ENCODE results near the gene CD72. TPM values are rescaled to one million over a fixed set of nuclear protein-coding genes. Genes with fewer than 3 reads are reported as not detected.

Gene CD72
- total and polyA plus RNA-seq, 7 donors: 0.36 to 42.1 (median 1.2) TPM

- intact Hi-C loops (cut with DNase I): loop anchor here (5.0 kb wide), 1 partner anchor 126 kb away; the partner anchor contains the start of genes CREB3 and TLN1
- Histone ChIP-seq H3K27ac (peak overlapping the region; percentile 93 to 98 (median 96)), H3K27me3 (no peaks in the 10 kb centered on the region), H3K4me3 (peak overlapping the region; percentile 65 to 91 (median 86)), H3K9me3 (no peaks in the 10 kb centered on the region), H3K4me1 (peaks cover 0 to 35% (median 29%) of the 10 kb centered on the region in 4 donors), H3K36me3 (peaks cover 0 to 31% (median 17%) of the 10 kb centered on the region in 4 donors)
- DNase-seq: peak; percentile 65
- TF ChIP-seq EP300 (IDR thresholded peaks at IDR 0.05) (no peak), POLR2A (IDR thresholded peaks at IDR 0.05) (no peak), CTCF (IDR thresholded peaks at IDR 0.05) (no peak), POLR2AphosphoS5 (IDR thresholded peaks at IDR 0.05) (no peak)
- 6 to 16% methylated on average over 5 of the region's 5 CpGs for WGBS, 2 donors
Observed at GRCh38 chr9:35606138-35606504, 12.1 kb downstream of the CD72 start.

GRCh38 chr9:35605351-35606137, 12.7 kb downstream of the CD72 start:
- Histone ChIP-seq H3K36me3 (peaks cover 0 to 31% (median 17%) of the 10 kb centered on the region in 4 donors), H3K4me3 (peak overlapping the region; percentile 65 to 91 (median 86)), H3K27me3 (no peaks in the 10 kb centered on the region), H3K27ac (peak overlapping the region; percentile 93 to 98 (median 96)), H3K9me3 (no peaks in the 10 kb centered on the region), H3K4me1 (peaks cover 0 to 35% (median 29%) of the 10 kb centered on the region in 4 donors)
- WGBS, 2 donors: 0% methylated on average over 76 of the region's 76 CpGs
- intact Hi-C loops (cut with DNase I): loop anchor here (2.0 to 5.0 kb wide), 2 partner anchors 41 to 127 kb away; partner anchors contain the start of genes CREB3 and TLN1
- no peak for TF ChIP-seq CTCF (IDR thresholded peaks at IDR 0.05)
- TF ChIP-seq POLR2AphosphoS5 (IDR thresholded peaks at IDR 0.05): no peak
- no peak for TF ChIP-seq POLR2A (IDR thresholded peaks at IDR 0.05)
- no peak for TF ChIP-seq EP300 (IDR thresholded peaks at IDR 0.05)
- DNase-seq: peak; percentile 75

- Histone ChIP-seq H3K4me1 (peaks cover 0 to 35% (median 29%) of the 10 kb centered on the region in 4 donors), H3K27me3 (no peaks in the 10 kb centered on the region), H3K9me3 (no peaks in the 10 kb centered on the region), H3K27ac (peak within 1 kb of the TSS; percentile 93 to 98 (median 96)), H3K4me3 (peak within 1 kb of the TSS; percentile 65 to 91 (median 86)), H3K36me3 (peaks cover 0 to 25% (median 16%) of the 10 kb centered on the region in 4 donors)
- intact Hi-C loops (cut with DNase I): loop anchor here (2.0 to 5.0 kb wide), 5 partner anchors 42 to 492 kb away; partner anchors contain the start of genes CREB3, GBA2, RGP1 and TLN1
- TF ChIP-seq EP300 (IDR thresholded peaks at IDR 0.05) (no peak), POLR2AphosphoS5 (IDR thresholded peaks at IDR 0.05) (no peak), POLR2A (IDR thresholded peaks at IDR 0.05) (no peak), CTCF (IDR thresholded peaks at IDR 0.05) (no peak)
- DNase-seq: peak; percentile 86
- WGBS, 2 donors: 0 to 1% methylated on average over 55 of the region's 55 CpGs
Observed at GRCh38 chr9:35604578-35605350, 13.4 kb downstream of the CD72 start, which contains the start of gene TESK1. Gene TESK1 (plus strand): TSS chr9:35605262. CDS start chr9:35605620, 358 bp downstream.

GRCh38 chr9:35603986-35604577, 14.1 kb downstream of the CD72 start:
- intact Hi-C loops (cut with DNase I): loop anchor here (2.0 to 5.0 kb wide), 5 partner anchors 42 to 492 kb away; partner anchors contain the start of genes GBA2 and RGP1
- Histone ChIP-seq H3K4me3 (peak overlapping the region; percentile 51 to 91 (median 86)), H3K27me3 (no peaks in the 10 kb centered on the region), H3K27ac (peak overlapping the region; percentile 93 to 98 (median 96)), H3K4me1 (peaks cover 0 to 35% (median 29%) of the 10 kb centered on the region in 4 donors), H3K9me3 (no peaks in the 10 kb centered on the region), H3K36me3 (peaks cover 0 to 18% (median 13%) of the 10 kb centered on the region in 4 donors)
- peak; percentile 100 for DNase-seq
- WGBS, 2 donors: 0% methylated on average over 41 of the region's 41 CpGs
- TF ChIP-seq POLR2A (IDR thresholded peaks at IDR 0.05) (peak; percentile 48 to 76), EP300 (IDR thresholded peaks at IDR 0.05) (peak in 1 of 4 donors; percentile 69), CTCF (IDR thresholded peaks at IDR 0.05) (peak; percentile 90 to 99 (median 94)), POLR2AphosphoS5 (IDR thresholded peaks at IDR 0.05) (peak; percentile 78 to 96 (median 88))

All from sigmoid colon (tissue), 7 donors.